ENCODE data around the gene DSCAML1.

Gene DSCAML1

DNA sequence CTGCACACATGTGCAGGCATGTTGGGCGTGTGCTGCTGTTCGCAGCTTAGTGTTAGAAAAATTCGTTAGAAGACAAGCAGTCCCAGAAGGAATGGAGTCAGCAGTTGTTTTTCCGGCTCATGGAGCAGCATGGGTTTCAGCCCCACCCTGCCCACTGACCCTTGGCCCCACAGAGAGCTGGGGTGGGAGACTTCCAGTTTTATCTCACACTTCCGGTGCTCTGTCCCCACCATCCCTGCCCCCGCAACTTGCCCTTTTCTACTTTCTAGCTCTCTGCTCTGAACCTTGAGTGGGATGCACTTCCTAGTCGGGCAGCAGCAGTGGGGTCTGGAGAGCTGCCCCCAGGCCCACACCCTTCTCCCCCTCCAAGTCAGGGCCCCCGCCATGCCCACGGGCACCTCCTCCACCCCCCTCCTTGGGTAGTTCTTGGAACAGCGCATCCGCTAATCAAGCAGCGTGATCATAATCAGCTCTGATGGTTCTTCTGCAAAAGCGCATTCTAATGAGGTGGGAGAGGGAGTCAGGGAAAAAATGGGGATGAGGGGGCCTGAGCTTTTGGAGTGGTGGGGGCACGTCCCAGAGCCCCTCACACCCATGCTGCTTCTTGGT lies 285.0 kb downstream of the DSCAML1 start:
- no peak for DNase-seq

- no peak for DNase-seq
Measured at GRCh38 chr11:117511483-117511930, 285.5 kb downstream of the DSCAML1 start.

GRCh38 chr11:117510646-117511045 lies 286.4 kb downstream of the DSCAML1 start:
- no peak for DNase-seq

DNA sequence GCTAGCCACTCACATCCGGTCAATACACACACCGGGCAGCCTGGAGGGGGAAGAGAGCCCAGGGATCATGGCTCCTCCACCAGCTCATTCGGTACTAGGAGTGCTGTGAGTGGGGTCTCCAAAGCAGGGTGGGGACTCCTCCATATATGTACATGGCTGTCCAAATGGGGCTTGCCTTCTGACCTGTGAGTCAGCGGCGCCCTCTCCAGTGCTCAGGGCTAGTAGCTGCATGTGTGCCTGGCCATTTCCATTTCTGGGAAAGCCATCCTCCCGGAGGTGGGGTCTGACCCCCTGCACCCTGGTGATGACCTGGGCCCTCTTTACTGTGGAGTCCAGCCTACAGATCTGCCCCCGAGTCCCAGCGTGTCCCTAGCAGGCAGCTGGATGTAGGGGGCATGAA lies 287.5 kb downstream of the DSCAML1 start:
- no peak for DNase-seq

DNA sequence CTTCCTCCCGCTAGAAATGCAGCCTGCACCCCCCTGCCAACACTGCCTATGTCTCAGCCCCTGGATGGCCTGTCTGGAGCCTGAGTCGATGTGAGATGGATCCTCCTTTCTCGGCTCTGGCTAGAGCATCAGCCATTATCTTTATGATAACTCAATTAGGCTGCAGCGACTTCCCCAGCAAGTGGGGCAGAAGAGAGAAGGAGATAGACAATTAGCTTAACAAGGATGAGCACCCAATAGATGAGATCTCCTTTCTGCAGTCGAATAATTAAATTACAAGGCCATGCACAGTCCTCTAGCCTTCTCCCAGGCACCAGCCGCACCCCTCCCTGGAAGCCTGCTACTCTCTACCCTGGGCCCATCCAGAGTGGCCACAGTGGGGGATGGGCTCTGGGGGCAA lies 290.0 kb downstream of the DSCAML1 start:
- DNase-seq: no peak

- no peak for DNase-seq
Measured at GRCh38 chr11:117505285-117505970, 291.6 kb downstream of the DSCAML1 start.

DNA sequence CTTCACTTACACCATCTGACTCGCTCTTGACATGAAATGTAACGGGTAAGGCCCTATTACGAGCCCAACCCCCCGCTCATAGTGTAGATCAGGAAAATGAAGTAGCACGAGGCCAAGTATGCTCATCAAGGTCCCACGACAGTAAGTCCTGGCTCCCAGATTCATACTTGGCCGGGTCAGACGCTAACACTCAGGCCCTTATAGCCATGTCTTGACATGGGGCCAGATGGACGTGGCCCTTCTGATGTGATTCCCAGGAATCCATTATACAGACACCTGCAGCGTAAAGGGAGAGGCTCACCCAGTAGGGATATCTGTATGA lies 294.3 kb downstream of the DSCAML1 start:
- DNase-seq: no peak

DNA sequence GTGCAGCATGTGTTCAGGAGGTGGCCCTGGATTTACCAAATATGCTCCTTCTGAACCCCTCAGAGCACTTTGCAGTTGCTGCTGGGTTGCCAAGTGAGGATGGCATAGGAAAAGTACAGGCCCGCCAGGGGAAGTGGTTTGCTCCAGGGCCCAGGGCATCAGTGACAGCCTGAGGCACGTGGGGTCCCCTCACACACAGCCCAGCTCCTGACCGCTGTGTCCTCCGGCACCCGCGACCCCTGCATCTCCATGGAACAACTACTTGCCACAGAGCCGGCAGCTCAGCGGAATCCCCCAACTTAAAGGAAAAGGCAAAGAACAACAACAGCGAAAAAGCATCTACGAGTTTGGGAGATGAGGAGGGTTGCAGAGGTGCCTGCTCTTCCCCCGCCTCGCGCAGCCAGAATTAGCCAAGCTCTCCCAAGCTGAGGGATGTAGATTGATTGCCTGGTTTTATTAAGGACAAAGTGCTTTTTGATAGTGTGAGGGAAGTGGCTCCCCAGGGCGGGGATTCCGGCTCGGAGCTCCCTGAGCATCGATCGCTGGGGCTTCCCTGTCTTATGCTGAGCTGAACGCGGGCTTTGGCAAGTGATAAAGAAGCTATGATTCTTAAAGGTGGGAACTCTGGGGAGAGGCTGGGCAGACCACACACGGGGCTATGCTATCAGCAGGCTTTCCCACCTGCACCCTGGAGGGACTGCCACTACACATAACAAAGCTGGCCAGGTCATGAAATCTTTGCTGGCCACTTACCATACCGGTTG lies 294.8 kb downstream of the DSCAML1 start:
- DNase-seq: no peak

GRCh38 chr11:117501237-117501898 lies 295.6 kb downstream of the DSCAML1 start:
- peak; percentile 65 for DNase-seq

DNA sequence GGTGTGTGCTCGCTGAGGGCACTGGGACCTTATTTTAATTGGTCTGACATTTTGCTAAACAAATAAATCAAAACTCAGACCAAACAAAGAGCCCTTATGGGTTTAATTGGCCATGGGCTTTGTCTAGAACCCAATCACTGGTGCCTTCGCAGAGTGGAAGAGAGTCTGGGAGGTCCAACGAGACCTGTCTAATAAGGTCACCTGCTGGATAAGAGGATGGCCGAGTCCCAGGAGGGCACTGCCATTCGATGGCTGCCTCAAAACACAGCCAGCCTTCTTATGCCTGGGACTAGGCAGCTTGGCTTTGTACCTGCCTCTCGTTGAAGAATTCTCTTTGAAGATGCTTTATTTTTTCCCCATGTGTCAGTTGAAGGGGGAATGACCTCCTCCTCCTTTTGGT lies 298.2 kb downstream of the DSCAML1 start:
- peak; percentile 41 for DNase-seq

DNA sequence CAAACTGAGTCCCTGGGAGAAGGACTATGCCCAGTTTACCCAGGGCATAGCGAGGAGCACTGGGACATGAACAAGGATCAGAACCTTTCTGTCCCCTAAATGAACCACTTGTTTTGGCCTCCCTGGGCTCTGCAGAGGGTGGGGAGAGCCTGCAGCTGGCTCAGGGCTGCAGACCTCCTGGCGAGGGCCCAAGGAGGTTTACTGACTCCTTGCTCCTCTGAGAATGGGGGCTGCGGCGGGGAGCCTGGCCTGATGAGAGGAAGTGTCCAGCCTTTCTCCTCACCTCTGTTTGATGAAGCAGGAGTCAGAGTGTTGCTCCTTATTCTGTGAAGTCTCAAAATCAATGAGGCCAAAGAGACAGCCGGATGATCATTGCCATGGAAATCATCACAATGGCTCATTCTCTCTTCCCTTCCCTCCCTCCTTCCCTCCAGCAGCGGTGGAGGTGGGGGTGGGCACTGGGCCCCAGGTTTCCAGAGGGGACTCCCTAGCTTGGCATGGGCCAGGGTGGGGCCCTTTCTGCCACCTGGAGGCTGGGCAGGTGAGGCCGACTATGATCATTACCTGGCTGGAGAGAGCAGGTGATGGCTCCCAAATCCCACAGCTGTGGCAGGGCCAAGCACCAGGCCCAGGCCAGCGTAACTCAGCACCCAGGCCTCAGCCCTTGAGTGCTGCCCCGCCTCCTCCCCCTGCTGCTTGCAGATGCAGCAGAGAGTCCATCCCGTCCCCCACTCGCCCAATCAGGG lies 299.6 kb downstream of the DSCAML1 start:
- no peak for DNase-seq

- no peak for DNase-seq
Measured at GRCh38 chr11:117495357-117495756, 301.7 kb downstream of the DSCAML1 start.

GRCh38 chr11:117492578-117493251 lies 304.3 kb downstream of the DSCAML1 start:
- DNase-seq: no peak

- no peak for DNase-seq
Measured at GRCh38 chr11:117490911-117491310, 306.1 kb downstream of the DSCAML1 start.

DNA sequence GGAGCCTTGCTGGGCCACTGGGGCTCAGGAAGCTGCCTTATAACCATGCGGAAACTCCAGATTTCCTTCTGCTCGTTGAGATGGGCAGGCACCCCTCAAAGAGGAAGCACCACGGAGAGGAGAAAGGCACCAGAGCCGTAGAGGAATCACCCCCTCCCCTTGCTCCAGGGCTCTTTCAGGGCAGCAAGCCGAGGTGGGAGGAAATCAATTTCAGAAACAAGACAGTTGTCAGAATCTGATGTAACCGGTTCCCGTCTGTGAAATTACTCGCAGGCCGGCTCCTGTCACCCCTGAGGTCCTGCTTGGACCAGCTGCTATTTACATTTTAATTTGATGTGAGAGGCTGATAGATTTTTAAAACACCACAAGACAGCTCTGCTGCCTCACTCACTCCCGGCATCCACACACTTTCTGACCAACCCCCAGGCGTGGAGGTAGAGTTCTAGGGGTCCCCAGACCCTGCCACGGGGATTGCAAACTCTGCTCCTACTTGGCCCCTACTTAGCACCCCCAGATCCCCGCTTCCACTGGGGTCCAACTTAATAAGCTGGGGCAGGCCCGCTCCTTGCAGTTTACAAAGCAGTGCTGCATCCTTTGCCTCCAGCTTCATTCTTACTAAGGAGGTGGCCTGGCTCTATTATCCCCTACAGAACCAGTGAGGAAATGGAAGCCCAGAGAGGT lies 306.9 kb downstream of the DSCAML1 start:
- no peak for DNase-seq

DNA sequence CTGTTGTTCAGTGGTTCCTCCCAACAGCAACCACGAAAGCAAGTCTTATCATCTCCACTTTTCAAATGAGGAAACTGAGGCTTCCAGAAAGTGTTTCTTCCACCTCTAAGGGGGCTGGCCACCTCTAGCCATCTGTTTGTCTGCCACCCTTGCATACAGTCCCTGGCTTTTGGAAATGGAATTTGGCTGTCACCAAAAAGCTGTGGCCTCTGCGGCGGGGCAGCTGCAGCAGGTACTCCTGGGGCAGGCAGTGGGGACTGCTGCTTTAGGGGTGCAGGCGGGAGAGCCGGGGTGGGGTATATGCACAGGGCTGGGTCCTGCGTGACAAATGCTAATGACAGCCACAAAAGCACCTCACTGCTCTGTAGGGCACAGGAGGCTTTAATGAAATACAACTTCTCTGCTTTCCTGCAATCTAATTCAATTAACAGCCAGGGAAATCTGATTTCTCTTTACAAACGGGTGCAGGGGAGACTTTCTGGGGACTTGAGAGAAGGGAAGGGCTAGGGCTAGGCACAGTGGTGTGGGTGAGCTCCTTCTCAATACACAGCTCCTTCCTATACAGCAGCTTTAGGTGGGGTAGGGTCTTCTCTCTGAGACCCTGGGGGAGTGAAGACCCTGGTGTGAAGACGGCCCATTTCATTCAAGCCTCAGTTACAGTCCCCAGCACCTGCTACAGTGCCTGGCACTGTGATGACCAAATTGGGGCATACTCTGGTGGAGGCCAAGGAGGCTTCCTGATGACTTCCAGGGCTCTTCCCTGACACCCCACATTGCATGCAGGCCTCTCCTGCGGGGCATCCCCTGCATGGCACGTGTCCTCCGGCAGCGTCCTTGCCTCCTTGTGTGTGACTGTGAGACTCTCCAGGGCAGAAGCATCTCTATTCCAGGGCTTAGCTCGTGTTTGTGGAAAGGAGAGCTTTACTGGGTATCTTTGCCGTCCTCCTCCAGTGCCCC lies 307.7 kb downstream of the DSCAML1 start:
- DNase-seq: no peak

DNA sequence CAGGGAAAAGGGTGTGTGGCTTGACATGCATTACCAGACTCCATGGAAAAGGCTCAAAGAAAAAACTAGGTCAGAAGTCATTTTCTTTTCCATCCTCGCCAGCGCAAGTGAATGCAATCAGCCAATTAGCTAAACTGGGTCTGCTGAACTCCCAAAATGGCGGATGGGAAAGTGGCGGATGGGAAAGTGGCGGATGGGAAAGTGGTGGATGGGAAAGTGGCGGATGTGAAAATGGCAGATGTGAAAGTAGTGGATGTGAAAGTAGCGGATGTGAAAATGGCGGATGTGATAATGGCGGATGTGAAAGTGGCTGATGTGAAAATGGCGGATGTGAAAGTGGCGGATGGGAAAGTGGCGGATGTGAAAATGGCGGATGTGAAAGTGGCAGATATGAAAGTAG lies 311.0 kb downstream of the DSCAML1 start:
- DNase-seq: no peak

- no peak for DNase-seq
Measured at GRCh38 chr11:117484156-117484555, 312.9 kb downstream of the DSCAML1 start.

DNA sequence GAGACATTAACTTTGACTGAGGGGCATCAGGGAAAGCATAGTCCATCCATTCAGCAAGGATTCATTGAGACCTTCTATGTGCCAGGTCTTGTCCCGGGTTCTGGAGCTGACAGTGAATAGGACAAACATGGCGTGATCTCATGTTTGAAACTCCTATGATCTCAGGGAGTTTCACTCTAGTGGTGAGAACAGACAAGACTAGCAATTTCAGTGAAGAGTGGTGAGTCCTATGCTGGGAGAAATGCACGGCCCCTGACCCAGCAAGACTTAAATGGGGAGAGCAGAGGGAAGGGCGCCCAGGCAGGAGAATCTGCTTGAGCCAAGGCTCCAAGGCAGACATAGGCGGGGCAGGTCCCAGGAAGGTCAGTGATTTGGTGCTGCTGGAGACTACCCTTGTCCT lies 313.6 kb downstream of the DSCAML1 start:
- no peak for DNase-seq

GRCh38 chr11:117482881-117483280 lies 314.1 kb downstream of the DSCAML1 start:
- DNase-seq: no peak

DNA sequence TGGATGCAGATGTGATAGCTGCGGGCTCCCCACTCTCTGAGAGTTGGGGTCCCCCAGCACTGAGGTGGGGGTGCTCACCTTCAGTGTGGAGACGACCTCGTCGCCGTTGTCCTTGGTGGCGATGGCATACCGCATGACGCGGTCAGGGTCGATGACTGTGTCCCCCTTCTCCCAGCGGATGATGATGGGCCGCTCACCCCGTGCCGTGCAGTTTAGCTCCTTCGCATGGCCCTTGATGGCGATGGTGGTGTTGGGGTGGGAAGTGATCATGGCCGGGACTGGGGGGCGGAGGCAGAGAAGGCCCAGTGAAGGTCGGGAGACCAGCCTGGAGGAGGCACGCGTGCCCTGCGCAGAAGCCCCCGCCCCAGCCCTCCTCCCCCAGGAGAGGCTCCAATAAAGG lies 315.1 kb downstream of the DSCAML1 start:
- DNase-seq: no peak

Measured in NCI-H748 treated with DMSO at 0.1 percent for 48 hours (cell line).